Measurements from ENCODE around the gene NBPF15.
"Not testable (repeated sequence)": the region's sequence is repeated elsewhere in the genome, so short reads cannot be mapped to it uniquely, and the experiment has no call there.

DNA sequence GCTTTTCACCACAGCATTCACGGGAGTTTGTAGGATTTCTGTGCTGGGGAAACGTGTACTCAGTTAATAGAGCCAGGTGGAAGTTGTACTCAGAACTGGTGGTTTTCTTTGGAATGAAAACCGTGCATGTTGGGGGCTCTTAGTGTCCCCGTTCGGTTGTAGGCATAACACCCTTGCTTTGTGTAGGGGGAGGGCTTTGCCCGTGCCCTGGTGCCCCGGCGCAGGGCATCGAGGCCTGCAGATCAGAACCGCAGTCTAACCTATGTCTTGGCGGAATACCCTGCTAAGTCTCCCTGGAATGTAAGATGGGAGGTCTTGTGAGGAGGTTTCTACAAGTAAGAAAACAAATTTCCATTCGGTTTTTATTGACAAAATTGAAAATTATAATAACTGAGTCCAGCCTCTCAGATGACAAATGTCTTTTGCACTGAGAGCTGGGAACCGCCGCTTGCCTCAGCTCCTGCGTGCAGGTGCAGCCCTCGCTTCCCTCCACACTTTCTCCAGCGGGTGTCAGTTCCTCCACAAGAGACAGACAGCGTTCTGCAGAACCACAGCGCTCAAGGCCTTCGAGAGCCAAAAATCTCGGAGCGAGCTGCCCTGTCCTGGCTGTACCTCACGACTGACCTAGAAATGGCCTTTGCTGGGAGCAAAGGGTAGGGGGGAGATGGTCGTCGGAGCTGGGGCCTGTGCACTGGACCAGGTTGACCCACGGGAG, 47.9 kb downstream of the NBPF15 start:
- TF ChIP-seq, protein P1, sequence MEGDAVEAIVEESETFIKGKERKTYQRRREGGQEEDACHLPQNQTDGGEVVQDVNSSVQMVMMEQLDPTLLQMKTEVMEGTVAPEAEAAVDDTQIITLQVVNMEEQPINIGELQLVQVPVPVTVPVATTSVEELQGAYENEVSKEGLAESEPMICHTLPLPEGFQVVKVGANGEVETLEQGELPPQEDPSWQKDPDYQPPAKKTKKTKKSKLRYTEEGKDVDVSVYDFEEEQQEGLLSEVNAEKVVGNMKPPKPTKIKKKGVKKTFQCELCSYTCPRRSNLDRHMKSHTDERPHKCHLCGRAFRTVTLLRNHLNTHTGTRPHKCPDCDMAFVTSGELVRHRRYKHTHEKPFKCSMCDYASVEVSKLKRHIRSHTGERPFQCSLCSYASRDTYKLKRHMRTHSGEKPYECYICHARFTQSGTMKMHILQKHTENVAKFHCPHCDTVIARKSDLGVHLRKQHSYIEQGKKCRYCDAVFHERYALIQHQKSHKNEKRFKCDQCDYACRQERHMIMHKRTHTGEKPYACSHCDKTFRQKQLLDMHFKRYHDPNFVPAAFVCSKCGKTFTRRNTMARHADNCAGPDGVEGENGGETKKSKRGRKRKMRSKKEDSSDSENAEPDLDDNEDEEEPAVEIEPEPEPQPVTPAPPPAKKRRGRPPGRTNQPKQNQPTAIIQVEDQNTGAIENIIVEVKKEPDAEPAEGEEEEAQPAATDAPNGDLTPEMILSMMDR (IDR thresholded peaks at IDR 0.05; ENCODE audit: insufficient read depth, low read length), result not testable (repeated sequence)
- not testable (repeated sequence) for TF ChIP-seq GABPA (IDR thresholded peaks at IDR 0.05; ENCODE audit: low read depth)
